ENCODE measurements around the gene DNASE1L2.

GRCh38 chr16:2232094-2232990, 3.9 kb upstream of the DNASE1L2 start:
- TF ChIP-seq ZNF274 (IDR thresholded peaks at IDR 0.05; ENCODE audit: low read depth, low read length) (no peak), YY1 (IDR thresholded peaks at IDR 0.05; ENCODE audit: insufficient read depth, insufficient read length) (no peak)

All from NT2/D1 (cell line).